K562 (cell line): ENCODE results near the gene ERO1B. TPM values are rescaled to one million over a fixed set of nuclear protein-coding genes. Genes with fewer than 3 reads are reported as not detected.

Source experiments
- ATAC-seq: fragments of 200-7000 bp; cut with Tn5 transposase; 3 replicates; pipeline ENCODE4 v1.9.1; 2020; ENCODE audit warnings: moderate library complexity
- BruUV-seq: library from RNA; stranded (reverse); fragments of 400-500 nt; replicated peaks from 2 replicates; lab custom pipeline; 2021; lab: Mats Ljungman, UMichigan
- CTCF ChIA-PET: fragments of 300-600 bp; formaldehyde crosslinking; extraction: SDS; loops from one replicate; lab custom pipeline; 2021; ENCODE audit warnings: low intra/inter-chr PET ratio; lab: Yijun Ruan, JAX
- POLR2A ChIA-PET: fragments of 300-600, 350-650 bp; sonication (Branson Sonifier 250); formaldehyde crosslinking; extraction: SDS; loops from one replicate; lab custom pipeline; 2021; ENCODE audit warnings: antibody characterized with exemption, inconsistent platforms; lab: Yijun Ruan, JAX
- DNase-seq, 4 experiments: peaks; one replicate each; pipeline versions ENCODE4 v3.0.0 to v3.0.0-alpha.2; 2011 to 2018; ENCODE audit warnings: low spot score in 3 of 4, mixed read lengths in 3 of 4; ENCODE audit errors: extremely low read depth in 1 of 4
- FAIRE-seq: peaks from 2 replicates; lab custom pipeline; 2011; peaks lifted over from hg19 to GRCh38; lab: Jason Lieb, UNC
- H2AFZ ChIP-seq: 2 replicates; pipeline ENCODE4 v1.6.0; 2011; ENCODE audit warnings: low read depth, low read length, control low read depth, inconsistent platforms
- H3K27ac ChIP-seq: fragments of 200-600 bp; 3 replicates; pipeline ENCODE4 v1.8.0; 2011; ENCODE audit warnings: low read depth, mild to moderate bottlenecking, control low read depth, inconsistent platforms, low read length, moderate library complexity, mixed read lengths; ENCODE audit errors: extremely low read depth
- H3K27me3 ChIP-seq, 2 experiments: fragments of 300-600 bp in 1 of 2; 2 replicates in 1 of 2; 3 replicates in 1 of 2; pipeline versions ENCODE4 v1.6.0 to v1.8.0; 2011; ENCODE audit warnings: inconsistent platforms in 2 of 2, low read length in 2 of 2, mild to moderate bottlenecking in 1 of 2, mixed read lengths in 1 of 2, moderate library complexity in 1 of 2; ENCODE audit not compliant: control insufficient read depth in 2 of 2, insufficient read depth in 2 of 2
- H3K36me3 ChIP-seq: fragments of 300-600 bp; 3 replicates; pipeline ENCODE4 v1.8.0; 2011; ENCODE audit warnings: mild to moderate bottlenecking, low read length, inconsistent platforms; ENCODE audit not compliant: control insufficient read depth, insufficient read depth
- H3K4me1 ChIP-seq, 2 experiments: fragments of 200-600 bp in 1 of 2; replicated peaks in 1 of 2; 2 replicates in 1 of 2; 3 replicates in 1 of 2; pipeline versions ENCODE4 v1.5.1 to v1.8.0; 2011; ENCODE audit warnings: inconsistent platforms in 2 of 2, low read length in 2 of 2, mild to moderate bottlenecking in 1 of 2, mixed read lengths in 1 of 2, moderate library complexity in 1 of 2; ENCODE audit not compliant: control insufficient read depth in 2 of 2, insufficient read depth in 2 of 2
- H3K4me2 ChIP-seq: 2 replicates; pipeline ENCODE4 v1.6.1; 2011; ENCODE audit warnings: low read length, control low read depth, inconsistent platforms, mixed read lengths; ENCODE audit not compliant: insufficient read depth
- H3K4me3 ChIP-seq: fragments of 200-600 bp; sonication (generic), shearing (Covaris generic); 2 replicates; pipeline ENCODE4 v1.5.1; 2016; ENCODE audit warnings: control low read depth, inconsistent platforms
- H3K79me2 ChIP-seq: fragments of 200-600 bp; 3 replicates; pipeline ENCODE4 v1.8.0; 2011; ENCODE audit warnings: low read length, inconsistent platforms; ENCODE audit not compliant: control insufficient read depth, insufficient read depth
- H3K9ac ChIP-seq, 2 experiments: 2 replicates each; pipeline versions ENCODE4 v1.6.0 to v1.6.1; 2011; ENCODE audit warnings: low read depth in 2 of 2, low read length in 2 of 2, control low read depth in 1 of 2, inconsistent platforms in 1 of 2, mild to moderate bottlenecking in 1 of 2, mixed read lengths in 1 of 2; ENCODE audit not compliant: insufficient read depth in 1 of 2
- H3K9me1 ChIP-seq: one replicate; pipeline ENCODE4 v1.6.0; 2011; ENCODE audit warnings: inconsistent platforms, mild to moderate bottlenecking, low read length, moderate library complexity; ENCODE audit not compliant: control insufficient read depth, insufficient read depth
- H3K9me3 ChIP-seq: replicated peaks from 2 replicates; pipeline ENCODE4 v1.5.1; 2011; ENCODE audit warnings: low read depth, low read length, inconsistent platforms; ENCODE audit not compliant: control insufficient read depth, insufficient read depth
- H4K20me1 ChIP-seq: replicated peaks from 2 replicates; pipeline ENCODE4 v1.6.1; 2011; ENCODE audit warnings: low read length, inconsistent platforms, mixed read lengths; ENCODE audit not compliant: control insufficient read depth, insufficient read depth
- C11orf30 ChIP-seq: fragments of 450-650 bp; IDR thresholded peaks from 2 replicates; pipeline ENCODE4 v1.6.1; 2016; ENCODE audit warnings: low read depth, mild to moderate bottlenecking
- CCAR2 ChIP-seq: fragments of 200-400 bp; formaldehyde crosslinking; IDR thresholded peaks from 2 replicates; pipeline ENCODE4 v1.6.1; 2017; ENCODE audit warnings: mild to moderate bottlenecking, low read depth, low read length
- CREB1 ChIP-seq, 2 experiments: sonication (generic) in 1 of 2; formaldehyde crosslinking in 1 of 2; IDR thresholded peaks; 2 replicates each; pipeline versions ENCODE4 v1.6.1 to v1.8.0; 2012 to 2022; ENCODE audit warnings: inconsistent platforms in 1 of 2, mild to moderate bottlenecking in 1 of 2, missing genetic modification reagents in 1 of 2, moderate library complexity in 1 of 2
- CREM ChIP-seq: IDR thresholded peaks from 2 replicates; pipeline ENCODE4 v1.6.1; 2014; ENCODE audit warnings: antibody characterized with exemption, low read depth
- FOXP1 ChIP-seq: sonication (generic); formaldehyde crosslinking; IDR thresholded peaks from 2 replicates; pipeline ENCODE4 v1.8.0; 2022; ENCODE audit warnings: mild to moderate bottlenecking, missing genetic modification reagents
- GABPB2 ChIP-seq: fragments of 250-450 bp; sonication (Bioruptor Pico); conservative IDR thresholded peaks from 2 replicates; pipeline ENCODE4 v1.5.1; 2021; ENCODE audit warnings: mild to moderate bottlenecking
- MAFF ChIP-seq: IDR thresholded peaks from 2 replicates; pipeline ENCODE4 v1.6.1; 2012; ENCODE audit warnings: low read length, improper control_type of control experiment
- MAFG ChIP-seq: fragments of 450-650 bp; conservative IDR thresholded peaks from 2 replicates; pipeline ENCODE4 v1.6.1; 2016; ENCODE audit warnings: missing genetic modification characterization, missing compliant biosample characterization
- MAFK ChIP-seq: IDR thresholded peaks from 2 replicates; pipeline ENCODE4 v1.6.1; 2011; ENCODE audit warnings: low read length, improper control_type of control experiment
- NR0B1 ChIP-seq: fragments of 450-650 bp; IDR thresholded peaks from one replicate; pipeline ENCODE4 v1.6.1; 2018; ENCODE audit warnings: mild to moderate bottlenecking, moderate library complexity; ENCODE audit not compliant: partially characterized antibody
- ZNF12 ChIP-seq: sonication (generic); formaldehyde crosslinking; IDR thresholded peaks from 2 replicates; pipeline ENCODE4 v1.4.0; 2020; ENCODE audit warnings: mild to moderate bottlenecking, missing genetic modification reagents
- ZNF23 ChIP-seq: fragments of 250-450 bp; sonication (Bioruptor Pico); IDR thresholded peaks from 2 replicates; pipeline ENCODE4 v1.4.0; 2020; ENCODE audit warnings: mild to moderate bottlenecking
- ZNF316 ChIP-seq: fragments of 450-650 bp; IDR thresholded peaks from 2 replicates; pipeline ENCODE4 v1.6.1; 2016
- whole genome bisulfite sequencing: fragments of 100-300 bp; shearing (Covaris generic); methylation state at CpG from one replicate; pipeline ENCODE4 v1.1.6; 2016; ENCODE audit warnings: low coverage, mixed read lengths; ENCODE audit not compliant: insufficient coverage; ENCODE audit errors: missing lambda C conversion rate; 5-methylcytosine and 5-hydroxymethylcytosine counted together
- in situ Hi-C: fragments of 300-500 bp; cut with MboI; formaldehyde crosslinking; loops from 4 replicates; pipeline ENCODE4 v1.15.0; 2018; ENCODE audit warnings: inconsistent platforms, mixed read lengths
- intact Hi-C: fragments of 100-400 bp; cut with micrococcal nuclease; formaldehyde crosslinking; loops from 2 replicates; pipeline ENCODE4 v1.14.2; 2022
- polyA plus RNA-seq, 8 experiments: library from polyadenylated mRNA; depleted of rRNA in 4 of 8; stranded (reverse) in 5 of 8; unstranded in 3 of 8; fragments of >200 nt; fragmentation: Nextera tagmentation in 2 of 8; fragmentation: Illumina TruSeq in 1 of 8; extraction: Ambion mirVana in 2 of 8; extraction: Trizol in 1 of 8; gene quantifications; 2 replicates each; pipeline versions ENCODE4 v1.2.1 to v1.2.3, GENCODE V29; 2011 to 2014; ENCODE audit warnings: inconsistent platforms in 1 of 8, missing spikeins in 1 of 8
- total RNA-seq, 7 experiments: library from RNA; depleted of rRNA in 6 of 7; stranded (reverse); fragments of >200 nt in 6 of 7; fragmentation: Illumina TruSeq in 2 of 7; extraction: Trizol in 2 of 7; gene quantifications; 2 replicates each; pipeline versions ENCODE4 v1.2.1 to v1.2.3, GENCODE V29; 2011 to 2021; ENCODE audit warnings: low replicate concordance in 1 of 7
- TF ChIP-seq, protein P1 (sequence below): fragments of 150-350 bp; conservative IDR thresholded peaks from 2 replicates; pipeline ENCODE4 v1.6.1; 2014; ENCODE audit warnings: low read length
- TF ChIP-seq, protein P2 (sequence below): sonication (generic); formaldehyde crosslinking; IDR thresholded peaks from 2 replicates; pipeline ENCODE4 v1.9.0; 2022; ENCODE audit warnings: mild to moderate bottlenecking, missing genetic modification reagents
- TF ChIP-seq, protein P3 (sequence below): sonication (generic); formaldehyde crosslinking; IDR thresholded peaks from 2 replicates; pipeline ENCODE4 v1.8.0; 2022; ENCODE audit warnings: mild to moderate bottlenecking, low read depth, missing genetic modification reagents
- TF ChIP-seq, protein P4 (sequence below): fragments of 450-650 bp; IDR thresholded peaks from 2 replicates; pipeline ENCODE4 v1.6.1; 2017; ENCODE audit warnings: mild to moderate bottlenecking, moderate library complexity

ERO1B gene
- total and polyA plus RNA-seq, 9 of the 15 experiments (the other 6 are each of a cell fraction or from before 2014, with no cell fraction given): 0.59 to 6.4 (median 4.2) TPM

- Histone ChIP-seq H4K20me1 (no peaks in the 10 kb centered on the region), H3K9ac (no peak overlapping the region), H3K4me1 (peaks cover 0 to 12% of the 10 kb centered on the region in 2 experiments; a peak in 3 of 5 replicates), H3K9me1 (no peaks in the 10 kb centered on the region), H3K4me2 (no peak overlapping the region), H3K36me3 (no peaks in the 10 kb centered on the region), H3K9me3 (no peaks in the 10 kb centered on the region), H3K79me2 (no peaks in the 10 kb centered on the region), H2AFZ (peak overlapping the region; percentile 6), H3K27me3 (no peaks in the 10 kb centered on the region), H3K27ac (peak overlapping the region; percentile 18; the same call in 1 of the 3 replicates), H3K4me3 (no peak overlapping the region)
- ChIA-PET POLR2A (interaction anchor here (1.1 to 1.9 kb wide), 2 partner anchors 17 to 28 kb away, joined by 4 to 6 read pairs; partner anchors contain the start of gene ERO1B), CTCF (no interaction called here)
- DNase-seq: no peak
- FAIRE-seq: no peak
- in situ Hi-C loops: no loop called here
- intact Hi-C loops: no loop called here
- WGBS: 44% methylated on average over 1 of the region's 1 CpG
- BruUV-seq: no TSS peak
- ATAC-seq: no peak
- TF ChIP-seq MAFG (tag) (peak; percentile 92), CCAR2 (no peak), MAFK (peak; percentile 94), MAFF (peak; percentile 95), GABPB2 (no peak), FOXP1 (CRISPR knock-in tag) (no peak), ZNF316 (peak; percentile 95), C11orf30 (peak; percentile 90), CREM (no peak), NR0B1 (no peak), CREB1 (IDR thresholded peaks at IDR 0.05) (no peak), CREB1 (CRISPR knock-in tag; IDR thresholded peaks at IDR 0.05) (no peak), ZNF12 (CRISPR knock-in tag) (no peak), ZNF23 (CRISPR knock-in tag) (0 out of 2 replicates have a peak, but pooled peaks have one; percentile 8)
- TF ChIP-seq, protein P1, sequence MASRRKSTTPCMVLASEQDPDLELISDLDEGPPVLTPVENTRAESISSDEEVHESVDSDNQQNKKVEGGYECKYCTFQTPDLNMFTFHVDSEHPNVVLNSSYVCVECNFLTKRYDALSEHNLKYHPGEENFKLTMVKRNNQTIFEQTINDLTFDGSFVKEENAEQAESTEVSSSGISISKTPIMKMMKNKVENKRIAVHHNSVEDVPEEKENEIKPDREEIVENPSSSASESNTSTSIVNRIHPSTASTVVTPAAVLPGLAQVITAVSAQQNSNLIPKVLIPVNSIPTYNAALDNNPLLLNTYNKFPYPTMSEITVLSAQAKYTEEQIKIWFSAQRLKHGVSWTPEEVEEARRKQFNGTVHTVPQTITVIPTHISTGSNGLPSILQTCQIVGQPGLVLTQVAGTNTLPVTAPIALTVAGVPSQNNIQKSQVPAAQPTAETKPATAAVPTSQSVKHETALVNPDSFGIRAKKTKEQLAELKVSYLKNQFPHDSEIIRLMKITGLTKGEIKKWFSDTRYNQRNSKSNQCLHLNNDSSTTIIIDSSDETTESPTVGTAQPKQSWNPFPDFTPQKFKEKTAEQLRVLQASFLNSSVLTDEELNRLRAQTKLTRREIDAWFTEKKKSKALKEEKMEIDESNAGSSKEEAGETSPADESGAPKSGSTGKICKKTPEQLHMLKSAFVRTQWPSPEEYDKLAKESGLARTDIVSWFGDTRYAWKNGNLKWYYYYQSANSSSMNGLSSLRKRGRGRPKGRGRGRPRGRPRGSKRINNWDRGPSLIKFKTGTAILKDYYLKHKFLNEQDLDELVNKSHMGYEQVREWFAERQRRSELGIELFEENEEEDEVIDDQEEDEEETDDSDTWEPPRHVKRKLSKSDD: no peak
- TF ChIP-seq, protein P2, sequence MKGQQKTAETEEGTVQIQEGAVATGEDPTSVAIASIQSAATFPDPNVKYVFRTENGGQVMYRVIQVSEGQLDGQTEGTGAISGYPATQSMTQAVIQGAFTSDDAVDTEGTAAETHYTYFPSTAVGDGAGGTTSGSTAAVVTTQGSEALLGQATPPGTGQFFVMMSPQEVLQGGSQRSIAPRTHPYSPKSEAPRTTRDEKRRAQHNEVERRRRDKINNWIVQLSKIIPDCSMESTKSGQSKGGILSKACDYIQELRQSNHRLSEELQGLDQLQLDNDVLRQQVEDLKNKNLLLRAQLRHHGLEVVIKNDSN (CRISPR knock-in tag): no peak
- TF ChIP-seq, protein P3, sequence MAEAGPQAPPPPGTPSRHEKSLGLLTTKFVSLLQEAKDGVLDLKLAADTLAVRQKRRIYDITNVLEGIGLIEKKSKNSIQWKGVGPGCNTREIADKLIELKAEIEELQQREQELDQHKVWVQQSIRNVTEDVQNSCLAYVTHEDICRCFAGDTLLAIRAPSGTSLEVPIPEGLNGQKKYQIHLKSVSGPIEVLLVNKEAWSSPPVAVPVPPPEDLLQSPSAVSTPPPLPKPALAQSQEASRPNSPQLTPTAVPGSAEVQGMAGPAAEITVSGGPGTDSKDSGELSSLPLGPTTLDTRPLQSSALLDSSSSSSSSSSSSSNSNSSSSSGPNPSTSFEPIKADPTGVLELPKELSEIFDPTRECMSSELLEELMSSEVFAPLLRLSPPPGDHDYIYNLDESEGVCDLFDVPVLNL (CRISPR knock-in tag): no peak
- TF ChIP-seq, protein P4, sequence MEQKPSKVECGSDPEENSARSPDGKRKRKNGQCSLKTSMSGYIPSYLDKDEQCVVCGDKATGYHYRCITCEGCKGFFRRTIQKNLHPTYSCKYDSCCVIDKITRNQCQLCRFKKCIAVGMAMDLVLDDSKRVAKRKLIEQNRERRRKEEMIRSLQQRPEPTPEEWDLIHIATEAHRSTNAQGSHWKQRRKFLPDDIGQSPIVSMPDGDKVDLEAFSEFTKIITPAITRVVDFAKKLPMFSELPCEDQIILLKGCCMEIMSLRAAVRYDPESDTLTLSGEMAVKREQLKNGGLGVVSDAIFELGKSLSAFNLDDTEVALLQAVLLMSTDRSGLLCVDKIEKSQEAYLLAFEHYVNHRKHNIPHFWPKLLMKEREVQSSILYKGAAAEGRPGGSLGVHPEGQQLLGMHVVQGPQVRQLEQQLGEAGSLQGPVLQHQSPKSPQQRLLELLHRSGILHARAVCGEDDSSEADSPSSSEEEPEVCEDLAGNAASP: no peak
Observed at GRCh38 chr1:236253119-236253518, 28.6 kb downstream of the ERO1B start.
